NCI-H1417 treated with DMSO at 0.1 percent for 48 hours (cell line): ENCODE measurements around the gene TSFM.

Experiments used
- DNase-seq: peaks from one replicate; lab custom pipeline; 2025; lab: John Stamatoyannopoulos, UW

Gene TSFM

GRCh38 chr12:57834086-57834876, 51.7 kb downstream of the TSFM start:
- DNase-seq, result no peak

- no peak for DNase-seq
Observed at GRCh38 chr12:57835366-57836288, 53.0 kb downstream of the TSFM start.

DNA sequence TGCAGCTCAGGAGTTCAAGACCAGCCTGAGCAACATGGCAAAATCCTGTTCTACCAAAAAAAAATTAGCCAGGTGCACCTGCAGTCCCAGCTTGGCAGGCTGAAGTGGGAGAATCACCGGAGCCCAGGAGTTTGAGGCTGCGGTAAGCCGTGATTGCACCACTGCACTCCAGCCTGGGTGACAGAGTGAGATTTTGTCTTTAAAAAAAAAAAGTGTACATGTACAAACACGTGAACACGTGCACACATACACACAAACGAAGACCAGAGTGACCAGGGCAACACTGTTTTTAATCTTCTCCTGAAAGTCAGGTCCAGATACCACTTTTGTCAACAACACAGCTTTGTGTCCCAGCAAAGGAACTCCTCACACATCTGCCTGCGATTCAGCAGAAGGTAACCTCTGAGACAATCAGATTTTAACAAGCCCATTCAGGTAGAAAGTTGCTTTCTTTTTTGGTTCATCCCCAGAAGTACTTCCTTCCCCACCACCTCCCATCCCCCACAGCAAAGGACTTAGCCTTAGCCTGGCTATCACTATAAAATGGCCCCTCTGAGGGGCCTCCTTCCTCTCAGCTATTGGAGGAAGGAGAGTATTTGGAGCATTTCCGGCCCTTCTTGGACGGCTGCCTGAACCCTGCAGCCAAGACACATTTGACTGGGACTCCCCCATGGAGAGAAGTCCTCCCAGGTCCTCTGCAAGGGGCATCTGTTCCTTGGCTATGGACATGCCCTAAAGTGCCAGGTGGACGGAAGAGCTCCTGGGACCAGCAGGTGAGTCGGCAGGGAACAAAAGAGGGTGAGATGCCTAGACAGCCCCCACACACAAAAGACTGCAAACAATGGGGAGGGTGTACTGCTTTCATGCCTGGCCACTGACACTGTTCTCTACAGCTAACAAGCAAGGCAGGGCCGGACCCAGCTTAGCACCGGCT, 54.1 kb downstream of the TSFM start:
- DNase-seq, result no peak

DNA sequence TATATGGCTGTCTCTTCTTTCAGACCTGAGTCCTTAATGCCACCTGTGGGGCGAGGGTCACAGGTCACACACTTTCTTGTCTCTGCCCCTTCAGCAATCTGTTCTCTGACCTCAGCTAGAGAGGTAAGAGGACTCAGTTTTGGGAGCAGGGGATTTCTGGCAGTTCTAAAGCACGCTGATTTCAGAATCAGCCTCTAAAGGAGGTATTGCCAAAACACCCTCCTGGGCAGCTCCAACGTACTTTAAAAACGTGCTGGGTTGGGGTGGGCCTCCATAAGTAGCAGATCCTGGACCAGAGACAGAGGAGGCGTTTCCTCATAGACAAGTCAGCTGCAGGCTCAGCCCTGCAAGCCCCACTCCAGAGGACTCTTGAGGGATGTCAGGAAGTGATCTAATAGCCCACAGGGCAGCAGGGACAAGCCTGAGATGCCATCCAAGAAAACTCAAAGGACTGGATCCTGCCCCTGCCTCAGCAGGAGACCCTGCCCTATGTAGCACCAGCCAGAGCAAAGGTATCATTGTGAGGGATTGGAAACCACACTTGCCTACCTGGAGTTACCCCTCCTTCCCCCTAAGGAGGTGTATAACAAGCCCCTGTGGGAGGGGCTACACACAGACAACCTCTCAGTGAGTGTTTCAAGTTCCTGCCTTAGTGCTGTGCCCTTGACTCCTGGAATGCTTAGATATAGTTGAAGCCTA, 55.4 kb downstream of the TSFM start:
- no peak for DNase-seq

DNA sequence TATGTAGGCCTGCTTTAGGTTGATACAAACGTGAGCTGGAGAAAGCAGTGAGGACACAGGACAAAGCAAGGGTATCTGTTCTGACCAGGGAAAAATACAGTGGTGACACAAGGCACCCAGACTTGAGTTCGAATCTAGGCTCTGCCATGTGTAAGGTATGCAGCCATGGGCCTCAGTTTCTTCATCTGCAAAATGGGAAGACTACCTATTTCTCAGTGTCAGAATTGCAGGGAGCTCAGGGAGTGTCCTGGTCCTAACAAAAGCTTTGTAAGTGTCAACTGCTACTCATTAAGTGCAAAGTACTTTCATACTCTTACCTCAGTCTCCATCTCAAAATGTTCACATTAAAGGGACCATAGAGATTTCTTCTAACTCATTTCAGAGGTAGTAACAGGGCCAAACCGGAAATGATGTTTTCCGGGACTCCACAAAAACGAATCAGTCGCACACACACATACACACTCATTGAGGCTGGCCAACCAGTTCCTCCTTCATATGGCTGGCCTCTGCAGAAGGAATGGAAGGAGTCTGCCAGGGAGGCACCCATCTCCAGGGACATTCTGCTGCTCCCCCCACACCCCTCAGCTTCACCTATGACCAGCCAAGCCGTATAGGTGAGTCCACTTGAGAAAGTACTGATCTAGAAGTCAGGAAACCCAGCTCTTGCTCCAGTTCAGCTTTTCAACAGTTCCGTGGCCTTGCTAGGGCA, 56.2 kb downstream of the TSFM start:
- no peak for DNase-seq

GRCh38 chr12:57839996-57840395, 57.4 kb downstream of the TSFM start:
- DNase-seq, result no peak

GRCh38 chr12:57840726-57841125, 58.1 kb downstream of the TSFM start:
- no peak for DNase-seq

DNA sequence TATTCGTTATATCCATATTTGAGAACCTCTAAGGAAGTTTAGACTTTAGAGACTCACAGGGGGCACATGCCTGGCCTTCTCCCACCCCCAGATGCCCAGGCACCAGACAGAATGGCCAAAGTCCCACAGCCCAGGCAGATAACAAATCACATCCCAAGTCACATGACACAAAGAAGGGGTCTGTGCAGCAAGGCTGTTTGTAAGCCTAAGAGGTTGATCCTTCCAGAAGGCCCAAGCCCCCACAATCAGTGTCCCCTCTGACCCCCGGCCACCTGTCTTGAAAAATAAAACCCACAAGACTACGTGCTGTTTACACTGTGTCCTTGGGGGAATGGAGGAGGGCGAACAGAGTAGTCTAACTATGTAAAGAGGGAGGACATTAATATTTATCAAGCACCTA, 58.9 kb downstream of the TSFM start:
- DNase-seq, result no peak

DNA sequence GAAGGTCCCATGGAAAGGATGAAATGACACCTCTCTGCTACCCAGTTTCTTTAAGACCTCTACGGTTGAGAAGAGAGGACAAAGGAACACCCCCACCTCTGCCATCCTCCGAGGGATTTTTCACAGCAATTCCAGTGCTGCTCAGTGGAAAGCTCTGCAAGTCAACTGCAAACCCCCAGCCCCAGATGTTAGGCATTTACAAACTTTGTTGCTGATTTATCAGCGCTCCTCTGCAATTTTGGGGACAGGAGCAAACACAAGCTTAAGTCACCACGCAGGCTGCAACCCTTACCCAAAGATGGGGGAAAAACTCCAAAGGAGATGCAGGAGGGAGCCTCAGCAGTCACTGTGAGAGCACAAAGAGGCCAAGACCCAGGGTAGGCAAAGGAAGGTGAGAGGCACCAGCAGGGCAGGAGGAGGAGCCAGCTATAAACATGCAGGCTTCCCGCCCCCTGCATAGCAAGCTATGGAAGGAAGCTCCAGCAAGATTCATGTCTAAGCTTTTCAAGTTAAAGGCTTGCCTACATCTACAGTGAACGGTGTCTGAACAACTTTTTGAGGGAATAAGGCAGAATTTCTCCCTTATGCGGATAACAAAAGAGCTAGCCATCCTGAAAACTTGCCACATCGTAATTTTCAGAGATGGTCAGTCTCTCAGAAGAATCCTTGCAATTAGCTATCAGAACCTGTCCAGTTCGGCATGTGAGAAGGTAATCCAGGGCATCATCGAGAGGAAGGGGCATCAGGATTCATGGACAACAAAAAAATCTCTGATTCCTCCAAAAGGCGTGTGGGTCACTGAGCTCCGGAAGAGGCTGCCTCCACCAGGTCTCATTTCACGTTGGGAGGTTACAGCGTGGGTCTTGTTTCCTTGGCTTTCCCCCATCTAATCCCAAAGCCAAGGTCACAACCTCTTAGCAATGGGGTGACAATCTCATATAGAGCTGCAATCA, 60.0 kb downstream of the TSFM start:
- DNase-seq, result no peak

GRCh38 chr12:57844709-57845477, 62.3 kb downstream of the TSFM start:
- DNase-seq, result no peak

DNA sequence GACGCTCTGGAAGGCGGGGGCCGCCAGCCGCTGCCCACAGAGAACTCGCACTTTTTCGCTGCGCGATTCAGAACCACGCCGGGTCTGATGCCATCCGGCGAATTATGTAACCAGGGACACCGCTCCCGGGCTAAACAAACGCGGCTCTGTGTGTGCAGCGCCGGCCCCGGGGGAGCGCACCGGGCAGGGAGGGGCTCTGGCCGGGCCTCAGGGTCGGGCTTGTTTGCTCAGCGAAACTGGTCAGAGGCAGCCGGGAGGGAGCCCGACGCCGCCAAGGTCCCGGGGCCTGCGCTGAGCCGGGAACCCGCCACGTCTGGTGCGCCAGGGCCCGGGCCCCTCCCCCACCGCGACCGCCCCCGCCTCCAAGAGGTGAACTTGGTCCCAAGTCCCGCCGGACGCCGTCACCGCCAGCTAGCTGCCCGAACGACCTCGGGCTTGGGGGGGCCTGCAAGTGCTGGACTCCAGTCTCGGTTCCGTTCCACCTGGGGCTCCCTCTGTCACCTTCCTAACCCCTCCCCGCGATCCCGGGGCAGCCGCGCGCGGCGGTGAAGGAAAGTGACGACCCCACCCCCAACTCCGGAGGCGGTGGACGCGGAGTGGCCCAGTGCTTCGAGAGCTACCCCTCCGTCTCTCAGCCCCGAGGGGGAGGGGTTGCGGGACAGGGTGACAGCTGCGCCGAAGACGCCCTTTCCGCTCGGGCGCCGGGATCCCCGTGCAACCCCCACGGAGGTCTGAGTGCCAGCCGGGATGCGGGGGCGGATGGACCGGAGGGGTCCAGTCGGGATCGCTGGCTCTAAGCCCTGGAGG, 63.1 kb downstream of the TSFM start:
- no peak for DNase-seq

GRCh38 chr12:57846285-57846576, 63.6 kb downstream of the TSFM start:
- no peak for DNase-seq

- peak; percentile 90 for DNase-seq
Observed at GRCh38 chr12:57846577-57847319, 64.2 kb downstream of the TSFM start, which contains the start of gene CTDSP2. Gene CTDSP2, minus strand, starts transcription at chr12:57846729. Its CDS starts 294 bp downstream, at chr12:57846435.
